Subcutaneous adipose tissue (tissue), 4 donors: ENCODE results near the gene CTCF. TPM values are rescaled to one million over a fixed set of nuclear protein-coding genes. Genes with fewer than 3 reads are reported as not detected.

ENCODE experiments used
- CTCF ChIP-seq: fragments of 450-650 bp; IDR thresholded peaks from one replicate; pipeline ENCODE4 v1.5.1; 2016; ENCODE audit warnings: low read depth, mild to moderate bottlenecking, control low read depth, antibody characterized with exemption, moderate library complexity
- total RNA-seq, 4 donors: library from RNA; depleted of rRNA; stranded (reverse); fragments of >200 nt; gene quantifications; one replicate each; pipeline ENCODE4 v1.1.0, GENCODE V29; 2016

CTCF gene
- total RNA-seq, 4 donors from 2014 or later = 22.9 to 43.7 (median 29.3) TPM

DNA sequence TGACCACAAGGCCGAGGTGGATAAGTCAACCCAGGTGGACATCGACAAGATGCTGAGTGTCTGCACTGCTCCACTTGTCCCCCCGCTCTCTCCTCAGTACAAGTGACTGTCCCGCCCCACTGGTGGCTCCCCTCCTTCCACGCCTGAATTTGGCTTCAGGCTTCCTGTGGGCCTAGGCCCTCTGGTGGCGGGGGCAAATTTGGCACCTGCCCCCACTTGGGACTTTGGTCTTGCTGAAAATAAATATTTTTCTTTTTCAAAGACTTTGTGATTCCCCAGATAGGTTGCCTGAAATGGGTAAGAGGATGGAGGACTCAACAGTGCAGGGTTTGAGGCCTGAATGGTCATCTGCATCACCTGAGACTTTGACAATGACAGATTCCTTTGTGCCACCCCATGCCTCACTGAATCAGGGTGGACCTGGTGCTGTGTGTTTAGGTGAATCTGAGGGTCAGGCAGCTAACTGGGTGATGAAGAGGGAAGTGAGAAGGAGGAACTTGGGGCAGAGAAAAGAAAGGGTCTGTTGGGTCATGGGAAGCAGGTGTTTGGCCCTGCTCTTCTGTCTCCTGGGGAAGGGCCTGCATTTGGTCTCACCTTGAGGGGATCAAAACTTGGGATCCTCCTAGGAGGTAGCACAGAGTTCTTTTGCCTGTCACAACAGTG, 106.3 kb downstream of the CTCF start:
- TF ChIP-seq CTCF = no peak

DNA sequence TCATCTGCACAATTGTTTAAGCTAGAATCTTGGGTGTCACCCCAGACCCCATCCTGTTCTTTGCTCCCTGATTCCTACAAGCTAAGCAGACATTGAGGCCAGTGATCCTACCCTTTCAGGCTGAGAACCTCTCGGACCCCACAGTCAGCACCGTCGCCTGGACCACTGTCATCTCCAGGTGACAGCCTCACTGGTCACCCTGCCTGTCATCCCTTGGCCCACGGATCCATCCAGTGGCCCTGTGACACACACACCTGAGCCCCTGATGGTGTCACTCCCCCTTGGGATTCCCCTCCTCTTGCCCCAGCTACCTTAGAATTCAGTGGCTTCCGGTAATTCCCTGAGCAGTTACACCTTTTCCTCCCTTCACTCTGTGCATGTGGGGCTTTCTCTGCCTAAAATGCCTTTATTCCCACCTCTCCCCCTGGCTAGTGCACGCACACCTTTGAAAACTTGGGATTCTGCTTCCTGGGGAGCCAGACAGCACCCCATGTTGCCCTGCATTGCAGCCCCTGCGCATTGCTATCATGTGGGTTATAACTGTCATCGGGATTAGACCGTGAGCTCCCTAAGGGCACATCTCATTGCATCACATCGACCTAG, 107.3 kb downstream of the CTCF start:
- TF ChIP-seq CTCF = no peak

DNA sequence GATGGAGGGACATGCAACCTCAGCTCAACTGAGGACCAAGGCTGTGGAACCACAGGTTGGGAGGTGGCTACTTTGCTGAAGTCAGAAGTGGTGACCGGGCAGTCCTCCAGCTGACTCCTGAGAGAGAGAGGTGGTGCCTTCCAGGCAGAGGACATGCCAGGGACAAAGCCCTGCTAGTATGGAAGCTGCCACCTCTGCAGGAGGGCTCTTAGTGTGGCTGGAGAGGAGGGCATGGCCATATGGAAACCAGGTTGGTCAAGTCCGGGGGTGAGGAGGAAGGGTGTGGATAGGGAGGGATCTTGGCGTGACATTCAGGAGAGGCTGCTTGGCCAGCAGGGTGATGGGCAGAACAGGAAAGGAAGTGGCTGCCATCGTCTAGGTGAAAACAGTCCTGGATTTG, 110.0 kb downstream of the CTCF start:
- TF ChIP-seq CTCF = no peak

- no peak for TF ChIP-seq CTCF
These were observed 110.7 kb downstream of the CTCF start for GRCh38 chr16:67672739-67673662.

GRCh38 chr16:67673712-67674580, 111.6 kb downstream of the CTCF start:
- TF ChIP-seq CTCF = no peak

- no peak for TF ChIP-seq CTCF
These were observed 112.7 kb downstream of the CTCF start for GRCh38 chr16:67674851-67675578.
